NCI-H2081 treated with DMSO at 0.1 percent for 48 hours (cell line): ENCODE results near the gene RASSF8.

ENCODE experiments used
- DNase-seq: peaks from one replicate; lab custom pipeline; 2025; lab: John Stamatoyannopoulos, UW

Gene RASSF8

GRCh38 chr12:25992026-25992782 is 33.7 kb downstream of the RASSF8 start:
- DNase-seq: no peak

GRCh38 chr12:25993901-25994651 is 35.6 kb downstream of the RASSF8 start:
- DNase-seq: no peak

DNA sequence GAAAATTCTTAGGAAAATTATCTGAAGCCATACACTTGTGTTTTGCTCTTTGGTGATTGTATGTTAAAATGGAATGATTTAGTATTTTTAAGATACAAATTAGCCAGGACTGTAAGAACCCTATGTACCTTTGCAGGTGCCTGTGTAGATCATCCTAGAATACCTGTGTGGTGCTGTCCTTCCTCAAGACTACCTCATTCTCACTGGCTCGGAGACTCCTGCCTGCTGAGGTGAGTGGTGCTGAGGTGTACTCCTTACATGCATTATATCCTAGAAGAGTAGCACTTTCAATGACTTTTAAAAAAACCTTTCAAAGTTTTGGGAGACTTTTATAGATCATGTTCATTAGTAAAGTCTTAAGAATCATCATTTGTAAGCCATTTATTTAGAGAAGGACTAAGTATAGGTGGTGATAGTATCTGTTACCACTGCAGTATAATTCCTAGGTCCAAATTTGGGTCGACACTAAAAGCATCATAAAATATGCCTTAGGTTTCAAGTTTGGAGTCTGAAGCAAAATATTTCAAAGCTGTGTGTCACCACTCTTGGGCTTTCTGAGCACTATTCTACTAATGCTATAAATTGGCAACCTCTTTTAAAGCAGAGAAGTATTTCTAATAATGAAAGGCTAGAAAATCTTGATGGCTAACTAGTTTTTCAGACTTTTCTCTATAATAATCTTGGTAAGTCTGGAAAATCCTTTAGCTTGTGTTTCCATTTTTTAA is 36.6 kb downstream of the RASSF8 start:
- no peak for DNase-seq

- DNase-seq: no peak
Observed at GRCh38 chr12:25995906-25996305, 37.4 kb downstream of the RASSF8 start.

DNA sequence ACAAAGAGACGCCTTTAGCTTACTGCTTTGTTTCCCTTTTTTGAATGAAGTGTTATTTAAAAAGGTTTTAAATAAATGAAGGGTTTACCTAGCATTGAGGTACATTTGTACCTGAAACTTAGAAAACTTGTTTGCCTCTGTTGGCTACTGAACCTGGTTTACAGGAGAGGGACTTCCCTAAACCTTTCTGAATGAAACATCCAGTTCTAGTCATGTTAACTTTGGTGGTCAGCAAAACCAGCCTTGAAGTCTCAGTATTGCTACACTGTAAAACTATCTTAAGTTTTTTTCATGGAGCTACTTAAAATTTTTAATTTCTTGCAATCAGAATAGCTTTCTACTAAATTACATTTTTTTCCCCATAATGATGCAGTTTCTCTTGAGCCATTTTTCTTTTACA is 38.2 kb downstream of the RASSF8 start:
- DNase-seq: no peak

GRCh38 chr12:25997201-25997963 is 38.9 kb downstream of the RASSF8 start:
- DNase-seq: no peak

GRCh38 chr12:26000898-26001297 is 42.4 kb downstream of the RASSF8 start:
- no peak for DNase-seq

DNA sequence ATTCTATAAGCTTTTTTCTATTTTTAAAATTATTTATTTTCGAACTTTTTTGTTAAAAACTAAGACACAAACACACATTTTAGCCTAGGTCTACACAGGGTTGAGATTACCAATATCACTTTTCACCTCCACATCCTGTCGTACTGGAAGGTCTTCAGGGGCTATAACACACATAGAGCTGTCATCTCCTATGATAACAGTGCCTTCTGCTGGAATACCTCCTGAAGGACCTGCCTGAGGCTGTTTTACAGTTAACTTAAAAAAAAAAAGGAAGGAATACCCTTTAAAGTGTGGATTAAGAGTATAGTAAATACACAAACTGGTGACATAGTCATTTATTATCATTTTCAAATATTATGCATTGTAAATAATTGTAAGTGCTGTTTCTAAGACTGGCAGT is 43.0 kb downstream of the RASSF8 start:
- DNase-seq: no peak

GRCh38 chr12:26003065-26003464 is 44.6 kb downstream of the RASSF8 start:
- no peak for DNase-seq

GRCh38 chr12:26007566-26007965 is 49.1 kb downstream of the RASSF8 start:
- DNase-seq: no peak

- no peak for DNase-seq
Observed at GRCh38 chr12:26009593-26009992, 51.1 kb downstream of the RASSF8 start.

- no peak for DNase-seq
Observed at GRCh38 chr12:26010293-26010821, 51.9 kb downstream of the RASSF8 start.

DNA sequence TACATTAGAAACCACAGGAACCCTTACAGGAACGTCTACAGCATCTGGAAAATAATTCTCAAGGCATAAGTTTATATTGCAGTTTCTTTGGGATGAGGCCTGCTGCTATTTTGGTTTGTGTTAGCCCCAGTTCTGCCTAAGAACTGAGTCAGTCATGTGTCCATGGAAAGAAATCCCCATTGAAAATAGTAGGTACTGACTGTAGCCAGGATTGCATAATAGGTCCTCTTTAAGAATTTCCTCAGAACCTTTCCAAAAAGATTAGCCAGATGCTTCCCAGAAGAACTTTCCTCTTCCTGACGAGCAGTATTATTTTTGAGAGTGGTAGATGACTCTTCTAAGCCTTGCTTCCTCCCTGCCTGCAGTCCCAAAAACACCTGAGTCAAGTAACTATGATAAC is 52.6 kb downstream of the RASSF8 start:
- DNase-seq: no peak

DNA sequence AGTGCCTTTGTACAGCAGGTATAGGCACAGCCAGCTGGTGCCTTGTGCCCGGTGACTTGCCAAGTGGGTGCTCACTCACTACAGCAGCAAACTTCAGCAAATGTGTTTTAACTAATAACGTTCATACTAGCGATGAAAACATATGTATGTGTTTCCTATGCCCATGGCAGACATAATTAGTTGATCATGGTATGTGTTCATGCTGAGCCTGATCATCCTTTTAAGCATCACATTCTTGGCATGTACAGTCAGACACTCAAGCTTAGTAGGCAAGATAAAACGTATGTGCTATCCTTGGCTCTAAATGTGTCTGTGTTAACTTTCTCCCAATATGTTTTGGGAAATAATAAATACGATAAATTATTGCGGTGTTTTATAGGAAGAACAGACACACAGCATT is 55.6 kb downstream of the RASSF8 start:
- no peak for DNase-seq

DNA sequence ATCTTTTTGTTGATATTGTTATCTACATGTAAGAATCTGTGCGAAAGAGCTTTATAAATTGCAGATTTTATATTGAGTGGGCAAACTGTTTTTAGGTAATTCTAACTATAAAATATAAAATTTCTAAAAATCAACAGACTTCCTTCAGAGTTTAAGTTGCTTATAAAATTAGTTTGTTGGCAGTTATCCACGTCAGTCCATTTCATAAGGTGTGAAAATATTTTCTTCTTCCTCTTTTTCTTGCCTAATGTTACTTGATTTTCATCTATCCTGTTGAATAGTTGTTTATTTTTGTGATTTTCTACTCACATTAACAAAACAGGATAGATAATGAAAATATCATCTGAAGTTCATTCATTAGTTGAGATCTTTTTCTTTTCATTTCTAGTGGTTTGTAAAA is 58.0 kb downstream of the RASSF8 start:
- DNase-seq: no peak

GRCh38 chr12:26017484-26018211 is 59.2 kb downstream of the RASSF8 start:
- DNase-seq: no peak

GRCh38 chr12:26018926-26019325 is 60.4 kb downstream of the RASSF8 start:
- DNase-seq: no peak

- no peak for DNase-seq
Observed at GRCh38 chr12:26021534-26021933, 63.1 kb downstream of the RASSF8 start.

DNA sequence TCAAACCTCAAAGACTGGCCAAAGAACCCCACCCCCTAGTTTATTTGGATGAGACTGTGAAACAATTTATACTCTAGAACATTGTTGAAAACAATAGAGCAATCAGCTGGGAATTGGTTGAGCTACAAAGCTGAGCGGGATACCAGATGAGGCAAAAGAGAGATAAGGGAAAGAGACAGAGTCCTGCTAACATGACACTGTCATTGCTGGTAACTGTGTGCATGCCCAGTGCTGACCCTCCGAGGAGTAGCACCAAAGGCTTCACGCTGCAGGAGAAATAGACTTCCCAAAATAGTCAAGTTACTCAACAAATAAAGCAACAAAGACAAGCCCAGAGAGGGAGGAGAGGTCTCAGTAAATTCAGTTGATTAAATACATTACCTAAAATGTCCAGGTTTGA is 63.6 kb downstream of the RASSF8 start:
- no peak for DNase-seq

GRCh38 chr12:26026713-26027112 is 68.2 kb downstream of the RASSF8 start:
- no peak for DNase-seq

GRCh38 chr12:26027401-26027800 is 68.9 kb downstream of the RASSF8 start:
- DNase-seq: no peak
